Activated naive CD4-positive, alpha-beta T cell treated with anti-CD3 and anti-CD28 coated beads, Interleukin-2, amount 50 U/mL, for 16 hours (primary cell): ENCODE results near the gene TFDP2.
"Not testable (repeated sequence)": the region's sequence is repeated elsewhere in the genome, so short reads cannot be mapped to it uniquely, and the experiment has no call there.

Source experiments
- DNase-seq: peaks from one replicate; pipeline ENCODE4 v3.0.0-alpha.2; 2020

The TFDP2 gene

GRCh38 chr3:142124243-142124642 is 25.1 kb downstream of the TFDP2 start:
- no peak for DNase-seq

GRCh38 chr3:142120707-142121106 is 28.6 kb downstream of the TFDP2 start:
- no peak for DNase-seq

GRCh38 chr3:142118911-142119310 is 30.4 kb downstream of the TFDP2 start:
- DNase-seq: no peak

GRCh38 chr3:142117056-142117851 is 32.1 kb downstream of the TFDP2 start:
- DNase-seq: no peak

- DNase-seq: no peak
These were observed 33.3 kb downstream of the TFDP2 start for GRCh38 chr3:142115867-142116668.

GRCh38 chr3:142112601-142113000 is 36.7 kb downstream of the TFDP2 start:
- no peak for DNase-seq

- no peak for DNase-seq
These were observed 42.8 kb downstream of the TFDP2 start for GRCh38 chr3:142106548-142106947.

- no peak for DNase-seq
These were observed 43.4 kb downstream of the TFDP2 start for GRCh38 chr3:142105991-142106390.

- no peak for DNase-seq
These were observed 44.6 kb downstream of the TFDP2 start for GRCh38 chr3:142104763-142105162.

GRCh38 chr3:142098964-142099363 is 50.4 kb downstream of the TFDP2 start:
- DNase-seq: no peak

GRCh38 chr3:142097099-142097843 is 52.1 kb downstream of the TFDP2 start:
- no peak for DNase-seq

- DNase-seq: no peak
These were observed 53.5 kb downstream of the TFDP2 start for GRCh38 chr3:142095841-142096240.

- not testable (repeated sequence) for DNase-seq
These were observed 60.4 kb downstream of the TFDP2 start for GRCh38 chr3:142088925-142089324.

- DNase-seq: no peak
These were observed 60.8 kb downstream of the TFDP2 start for GRCh38 chr3:142088522-142088921.

GRCh38 chr3:142087676-142088075 is 61.7 kb downstream of the TFDP2 start:
- DNase-seq: no peak

- DNase-seq: no peak
These were observed 62.7 kb downstream of the TFDP2 start for GRCh38 chr3:142086581-142087090.

- DNase-seq: no peak
These were observed 68.2 kb downstream of the TFDP2 start for GRCh38 chr3:142081178-142081577.

- DNase-seq: no peak
These were observed 71.4 kb downstream of the TFDP2 start for GRCh38 chr3:142077859-142078500.

GRCh38 chr3:142077155-142077858 is 72.0 kb downstream of the TFDP2 start:
- no peak for DNase-seq

GRCh38 chr3:142075656-142076055 is 73.7 kb downstream of the TFDP2 start:
- DNase-seq: not testable (repeated sequence)

- no peak for DNase-seq
These were observed 76.5 kb downstream of the TFDP2 start for GRCh38 chr3:142072816-142073215.

- no peak for DNase-seq
These were observed 83.4 kb downstream of the TFDP2 start for GRCh38 chr3:142065932-142066331.
